Measurements from ENCODE around the gene TNFSF15. TPM values are rescaled to one million over a fixed set of nuclear protein-coding genes. Genes with fewer than 3 reads are reported as not detected.

TNFSF15 gene
- total and polyA plus RNA-seq, 2 donors (not counting 1 experiment from before 2014, with no cell fraction given) = 0.03 TPM; not detected in 1

DNA sequence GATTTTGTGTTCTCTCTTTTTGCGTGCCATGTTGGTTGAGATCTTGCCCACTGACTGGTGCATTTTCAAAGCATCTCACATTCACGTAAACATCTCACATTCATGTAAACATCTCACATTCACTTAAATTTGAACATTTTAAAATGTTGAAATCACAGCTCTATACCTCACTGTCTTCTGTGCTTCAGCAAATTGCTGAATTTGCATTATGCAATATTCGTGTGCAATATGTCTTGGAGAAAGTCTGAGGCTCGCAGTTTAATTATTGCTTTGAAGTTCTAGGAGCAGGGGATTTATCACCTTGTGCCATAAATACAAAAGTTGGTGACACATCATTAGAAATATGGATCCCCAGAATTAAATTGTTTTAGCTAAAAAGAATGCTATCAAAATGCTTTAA lies 42.6 kb downstream of the TNFSF15 start:
- no peak overlapping the region for H3K4me2 ChIP-seq (replicated peaks; ENCODE audit: low read depth, low read length, poor library complexity, severe bottlenecking)
- no peaks in the 10 kb centered on the region for H4K20me1 ChIP-seq (ENCODE audit: control insufficient read depth, insufficient read depth, low read length, poor library complexity, severe bottlenecking)
- ATAC-seq (ENCODE audit: low read depth) (no peak), DNase-seq (no peak)
- H3K9me3 ChIP-seq (ENCODE audit: control extremely low read depth in 1 of 3, control insufficient read depth in 2 of 3, insufficient read depth in 1 of 3, low read length in 2 of 3) = peaks cover 0 to 11% (median 2%) of the 10 kb centered on the region in 3 donors
- H3K4me1 Mint-ChIP-seq = no peaks in the 10 kb centered on the region
- 94% methylated on average over 2 of the region's 4 CpGs for WGBS (ENCODE audit: insufficient coverage)
- intact Hi-C loops (cut with micrococcal nuclease) = no loop called here
- H3K9ac ChIP-seq (ENCODE audit: low read length) = no peak overlapping the region
- no peak overlapping the region for H3K27ac ChIP-seq (ENCODE audit: low read length in 2 of 2)
- H3K4me3 ChIP-seq (ENCODE audit: control extremely low read depth in 1 of 5, extremely low read depth in 1 of 5, insufficient read depth in 1 of 5, low read depth in 2 of 5, low read length in 4 of 5) = no peak overlapping the region
- H3K4me1 ChIP-seq (ENCODE audit: control insufficient read depth in 2 of 2, insufficient read depth in 2 of 2, low read length in 2 of 2) = no peaks in the 10 kb centered on the region
- peaks cover 22% of the 10 kb centered on the region for H3K27me3 Mint-ChIP-seq
- no peak overlapping the region for H2AFZ ChIP-seq (ENCODE audit: insufficient read depth, low read depth, low read length, poor library complexity, severe bottlenecking)
- no peaks in the 10 kb centered on the region for H3K36me3 ChIP-seq (replicated peaks in 1 of 2; ENCODE audit: control extremely low read depth in 1 of 2, control insufficient read depth in 1 of 2, extremely low read depth in 1 of 2, insufficient read depth in 2 of 2, low read length in 1 of 2)
- no peak overlapping the region for H3K4me3 Mint-ChIP-seq
- no peaks in the 10 kb centered on the region for H3K79me2 ChIP-seq (ENCODE audit: control insufficient read depth, insufficient read depth, low read length)
- ChIA-PET POLR2A (no interaction called here), CTCF (no interaction called here)
- H3K27me3 ChIP-seq (replicated peaks in 1 of 4; ENCODE audit: control extremely low read depth in 1 of 4, control insufficient read depth in 3 of 4, insufficient read depth in 4 of 4, low read length in 3 of 4) = peaks cover 0 to 12% (median 7%) of the 10 kb centered on the region in 4 experiments
- no peak for TF ChIP-seq EZH2 (IDR thresholded peaks at IDR 0.05; ENCODE audit: borderline replicate concordance, insufficient read depth, low read depth, low read length, poor library complexity, severe bottlenecking)
- TF ChIP-seq, protein P1, sequence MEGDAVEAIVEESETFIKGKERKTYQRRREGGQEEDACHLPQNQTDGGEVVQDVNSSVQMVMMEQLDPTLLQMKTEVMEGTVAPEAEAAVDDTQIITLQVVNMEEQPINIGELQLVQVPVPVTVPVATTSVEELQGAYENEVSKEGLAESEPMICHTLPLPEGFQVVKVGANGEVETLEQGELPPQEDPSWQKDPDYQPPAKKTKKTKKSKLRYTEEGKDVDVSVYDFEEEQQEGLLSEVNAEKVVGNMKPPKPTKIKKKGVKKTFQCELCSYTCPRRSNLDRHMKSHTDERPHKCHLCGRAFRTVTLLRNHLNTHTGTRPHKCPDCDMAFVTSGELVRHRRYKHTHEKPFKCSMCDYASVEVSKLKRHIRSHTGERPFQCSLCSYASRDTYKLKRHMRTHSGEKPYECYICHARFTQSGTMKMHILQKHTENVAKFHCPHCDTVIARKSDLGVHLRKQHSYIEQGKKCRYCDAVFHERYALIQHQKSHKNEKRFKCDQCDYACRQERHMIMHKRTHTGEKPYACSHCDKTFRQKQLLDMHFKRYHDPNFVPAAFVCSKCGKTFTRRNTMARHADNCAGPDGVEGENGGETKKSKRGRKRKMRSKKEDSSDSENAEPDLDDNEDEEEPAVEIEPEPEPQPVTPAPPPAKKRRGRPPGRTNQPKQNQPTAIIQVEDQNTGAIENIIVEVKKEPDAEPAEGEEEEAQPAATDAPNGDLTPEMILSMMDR (IDR thresholded peaks at IDR 0.05) = no peak
- no peak overlapping the region for H3K27ac Mint-ChIP-seq
- peaks cover 4% of the 10 kb centered on the region for H3K9me3 Mint-ChIP-seq (ENCODE audit: insufficient read depth)

DNA sequence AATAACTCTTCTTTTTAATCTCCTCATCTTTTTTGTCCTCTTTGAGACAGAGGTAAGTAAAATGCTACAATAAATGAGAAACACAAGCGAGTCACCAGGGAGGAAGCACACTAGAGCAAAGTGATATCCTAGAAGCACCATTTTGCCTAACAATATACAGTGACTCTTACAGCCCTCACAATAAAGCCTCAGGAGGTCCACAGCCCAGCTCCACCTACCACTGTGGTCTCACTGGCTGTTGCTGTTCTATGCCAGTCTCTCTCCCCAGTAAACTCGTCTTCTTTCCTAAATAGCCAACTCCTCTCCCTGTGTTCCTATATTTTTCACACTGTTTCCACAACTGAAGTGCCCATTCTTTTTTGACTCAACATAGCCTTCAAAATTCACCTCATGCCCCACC lies 44.3 kb downstream of the TNFSF15 start:
- Histone ChIP-seq H3K4me3 (ENCODE audit: control extremely low read depth in 1 of 5, extremely low read depth in 1 of 5, insufficient read depth in 1 of 5, low read depth in 2 of 5, low read length in 4 of 5) (no peak overlapping the region), H3K9me3 (ENCODE audit: control extremely low read depth in 1 of 3, control insufficient read depth in 2 of 3, insufficient read depth in 1 of 3, low read length in 2 of 3) (peaks cover 0 to 11% (median 2%) of the 10 kb centered on the region in 3 donors), H3K4me2 (replicated peaks; ENCODE audit: low read depth, low read length, poor library complexity, severe bottlenecking) (no peak overlapping the region), H3K9ac (ENCODE audit: low read length) (no peak overlapping the region), H3K79me2 (ENCODE audit: control insufficient read depth, insufficient read depth, low read length) (no peaks in the 10 kb centered on the region), H3K4me1 (ENCODE audit: control insufficient read depth in 2 of 2, insufficient read depth in 2 of 2, low read length in 2 of 2) (peaks cover 0 to 5% of the 10 kb centered on the region in 2 donors), H3K36me3 (replicated peaks in 1 of 2; ENCODE audit: control extremely low read depth in 1 of 2, control insufficient read depth in 1 of 2, extremely low read depth in 1 of 2, insufficient read depth in 2 of 2, low read length in 1 of 2) (no peaks in the 10 kb centered on the region), H3K27me3 (replicated peaks in 1 of 4; ENCODE audit: control extremely low read depth in 1 of 4, control insufficient read depth in 3 of 4, insufficient read depth in 4 of 4, low read length in 3 of 4) (peaks cover 0 to 4% (median 0%) of the 10 kb centered on the region in 4 experiments), H4K20me1 (ENCODE audit: control insufficient read depth, insufficient read depth, low read length, poor library complexity, severe bottlenecking) (no peaks in the 10 kb centered on the region), H2AFZ (ENCODE audit: insufficient read depth, low read depth, low read length, poor library complexity, severe bottlenecking) (no peak overlapping the region), H3K27ac (ENCODE audit: low read length in 2 of 2) (no peak overlapping the region)
- TF ChIP-seq, protein P1 (IDR thresholded peaks at IDR 0.05) = no peak
- TF ChIP-seq EZH2 (IDR thresholded peaks at IDR 0.05; ENCODE audit: borderline replicate concordance, insufficient read depth, low read depth, low read length, poor library complexity, severe bottlenecking) = no peak
- WGBS (ENCODE audit: insufficient coverage) = 85% methylated on average over 1 of the region's 2 CpGs
- H3K4me3 Mint-ChIP-seq = no peak overlapping the region
- no peak overlapping the region for H3K27ac Mint-ChIP-seq
- ATAC-seq (ENCODE audit: low read depth) (no peak), DNase-seq (no peak)
- ChIA-PET POLR2A (no interaction called here), CTCF (interaction anchor here (0.7 kb wide), 1 partner anchor 25 kb away, joined by 4 read pairs; no protein-coding TSS in a partner anchor)
- peaks cover 7% of the 10 kb centered on the region for H3K4me1 Mint-ChIP-seq
- peaks cover 4% of the 10 kb centered on the region for H3K9me3 Mint-ChIP-seq (ENCODE audit: insufficient read depth)
- H3K27me3 Mint-ChIP-seq = peaks cover 22% of the 10 kb centered on the region
- intact Hi-C loops (cut with micrococcal nuclease) = no loop called here
